ENCODE measurements around the gene HAND2. TPM values are rescaled to one million over a fixed set of nuclear protein-coding genes. Genes with fewer than 3 reads are reported as not detected.

HAND2 gene
- total RNA-seq, 4 donors from 2014 or later, result 4.2 to 29.2 (median 12.3) TPM

GRCh38 chr4:173505924-173506518 is 24.0 kb downstream of the HAND2 start:
- TF ChIP-seq CTCF (IDR thresholded peaks at IDR 0.05), result no peak
- ATAC-seq (ENCODE audit: low FRiP score), result no peak
- DNase-seq (ENCODE audit: low spot score), result no peak

- no peak for TF ChIP-seq CTCF (IDR thresholded peaks at IDR 0.05)
- no peak for ATAC-seq (ENCODE audit: low FRiP score)
- DNase-seq (ENCODE audit: low spot score), result no peak
These were observed 25.9 kb downstream of the HAND2 start for GRCh38 chr4:173504181-173504503.

- no peak for TF ChIP-seq CTCF (IDR thresholded peaks at IDR 0.05)
- ATAC-seq (ENCODE audit: low FRiP score), result no peak
- no peak for DNase-seq (ENCODE audit: low spot score)
These were observed 26.5 kb downstream of the HAND2 start for GRCh38 chr4:173503330-173504180.

- no peak for TF ChIP-seq CTCF (IDR thresholded peaks at IDR 0.05)
- DNase-seq (ENCODE audit: low spot score), result no peak
- ATAC-seq (ENCODE audit: low FRiP score), result no peak
These were observed 27.7 kb downstream of the HAND2 start for GRCh38 chr4:173502282-173502681.

- TF ChIP-seq CTCF (IDR thresholded peaks at IDR 0.05), result no peak
- no peak for DNase-seq (ENCODE audit: low spot score)
- no peak for ATAC-seq (ENCODE audit: low FRiP score)
These were observed 28.4 kb downstream of the HAND2 start for GRCh38 chr4:173501592-173502150.

- DNase-seq (ENCODE audit: low spot score) (no peak), ATAC-seq (ENCODE audit: low FRiP score) (no peak)
- no peak for TF ChIP-seq CTCF (IDR thresholded peaks at IDR 0.05)
These were observed 29.0 kb downstream of the HAND2 start for GRCh38 chr4:173500841-173501591.
